ENCODE data around the gene CMIP.

The CMIP gene

DNA sequence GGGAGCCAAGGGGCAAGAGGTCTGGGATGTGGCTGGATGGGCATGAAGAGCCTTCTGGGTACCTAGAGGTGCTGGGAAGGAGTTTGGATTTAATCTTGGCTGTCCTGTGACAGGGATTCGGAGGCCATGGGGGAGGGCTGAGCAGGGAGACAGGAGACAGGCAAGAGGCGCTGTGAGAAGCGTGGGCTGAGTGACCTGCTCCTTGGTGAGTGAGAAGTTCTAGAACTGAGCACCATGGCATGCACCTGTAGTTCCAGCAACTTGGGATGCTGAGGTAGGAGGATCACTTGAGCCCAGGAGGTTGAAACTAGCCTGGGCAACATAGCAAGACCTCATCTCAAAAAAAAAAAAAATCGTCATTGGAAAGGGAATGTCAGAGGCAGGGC, 256.2 kb downstream of the CMIP start:
- no peak for DNase-seq (ENCODE audit: low read depth in 2 of 2)

DNA sequence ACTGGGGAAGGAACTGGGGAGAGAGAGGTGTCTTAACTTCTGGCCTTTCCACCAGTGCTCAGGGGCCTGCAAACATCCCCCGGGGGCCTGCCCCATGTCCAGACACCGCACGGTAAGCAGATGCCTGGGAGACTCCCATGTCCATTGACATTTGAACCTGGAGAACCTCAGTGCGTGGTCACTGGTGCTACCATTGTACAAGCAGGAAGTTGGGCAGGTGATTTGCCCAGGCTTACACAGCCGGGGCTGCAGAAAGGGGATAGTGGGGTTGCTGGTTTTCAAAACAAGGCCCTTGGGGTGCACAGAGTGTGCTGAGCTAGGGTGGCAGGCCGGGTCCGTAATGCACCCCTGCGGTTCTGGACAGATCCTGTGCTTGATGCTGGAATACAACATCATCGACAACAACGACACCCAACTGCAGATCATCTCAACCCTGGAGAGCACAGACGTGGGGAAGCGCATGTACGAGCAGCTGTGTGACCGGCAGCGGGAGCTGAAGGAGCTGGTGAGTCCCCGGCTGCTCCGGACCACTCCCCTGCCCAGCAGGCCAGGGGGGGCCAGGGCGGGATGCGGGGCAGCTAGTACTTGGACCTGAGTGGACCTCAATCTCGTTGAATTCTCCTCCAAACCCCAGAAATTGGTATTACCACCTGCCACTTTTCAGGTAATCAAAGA, 256.8 kb downstream of the CMIP start:
- no peak for DNase-seq (ENCODE audit: low read depth in 2 of 2)

DNA sequence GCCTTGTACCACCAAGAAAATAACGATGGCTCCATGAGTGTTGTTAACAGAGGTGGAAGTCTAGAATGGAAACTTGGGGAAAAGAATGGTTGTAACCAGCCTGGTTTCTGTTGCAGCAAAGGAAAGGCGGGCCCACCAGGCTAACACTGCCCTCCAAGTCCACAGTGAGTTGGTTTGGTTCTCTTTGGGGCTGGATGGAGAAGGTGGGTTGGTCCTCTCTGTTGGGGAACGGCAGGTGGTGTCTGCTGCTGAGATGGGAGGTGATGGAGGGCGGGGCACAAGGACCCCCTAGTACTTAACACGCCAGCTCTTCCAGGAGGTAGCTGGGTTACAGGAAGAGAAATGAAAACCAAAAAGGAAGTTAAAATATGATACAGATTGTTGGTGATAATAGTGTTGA, 257.9 kb downstream of the CMIP start:
- no peak for DNase-seq (ENCODE audit: low read depth in 2 of 2)

DNA sequence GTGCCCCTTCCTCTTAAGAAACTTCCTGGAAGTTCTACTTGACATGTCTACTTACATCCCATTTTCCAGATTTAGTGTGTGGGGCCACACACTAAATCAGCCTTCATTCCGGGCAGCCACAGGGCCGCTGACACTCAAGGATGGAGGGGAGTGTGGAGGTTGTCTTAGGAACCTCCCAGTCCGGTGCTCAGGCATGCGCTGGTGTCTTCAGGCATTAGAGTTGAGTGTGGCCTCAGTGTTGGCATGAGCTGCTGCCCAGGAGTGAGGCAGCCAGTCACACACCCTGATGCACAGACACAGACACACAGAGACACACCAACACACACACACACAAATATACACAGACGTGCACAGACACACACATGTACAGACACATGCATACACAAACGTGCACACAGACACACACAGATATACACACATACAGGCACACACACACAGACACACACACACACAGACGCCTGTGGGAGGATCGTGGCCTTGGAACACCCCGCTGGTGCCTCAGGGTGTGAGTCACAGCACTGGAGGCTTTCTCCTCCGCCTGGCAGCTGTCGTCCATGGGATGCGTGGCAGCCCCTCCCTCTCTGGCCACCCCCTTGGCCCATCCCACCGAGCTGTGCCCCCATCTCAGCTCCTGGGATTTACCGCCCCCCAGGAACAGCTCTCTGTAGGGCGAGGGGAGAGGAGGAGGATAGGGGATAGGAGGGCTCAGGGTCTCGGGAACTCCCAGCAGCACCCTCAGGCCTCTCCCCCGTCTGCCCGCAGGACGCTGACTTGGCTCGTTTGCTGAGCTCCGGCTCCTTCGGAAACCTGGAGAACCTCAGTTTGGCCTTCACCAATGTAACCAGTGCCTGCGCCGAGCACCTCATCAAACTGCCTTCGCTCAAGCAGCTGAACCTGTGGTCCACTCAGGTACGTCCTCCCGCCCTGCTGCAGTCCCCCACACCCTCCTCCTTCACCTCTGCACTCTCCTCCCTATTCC, 258.9 kb downstream of the CMIP start:
- no peak for DNase-seq (ENCODE audit: low read depth in 2 of 2)

DNA sequence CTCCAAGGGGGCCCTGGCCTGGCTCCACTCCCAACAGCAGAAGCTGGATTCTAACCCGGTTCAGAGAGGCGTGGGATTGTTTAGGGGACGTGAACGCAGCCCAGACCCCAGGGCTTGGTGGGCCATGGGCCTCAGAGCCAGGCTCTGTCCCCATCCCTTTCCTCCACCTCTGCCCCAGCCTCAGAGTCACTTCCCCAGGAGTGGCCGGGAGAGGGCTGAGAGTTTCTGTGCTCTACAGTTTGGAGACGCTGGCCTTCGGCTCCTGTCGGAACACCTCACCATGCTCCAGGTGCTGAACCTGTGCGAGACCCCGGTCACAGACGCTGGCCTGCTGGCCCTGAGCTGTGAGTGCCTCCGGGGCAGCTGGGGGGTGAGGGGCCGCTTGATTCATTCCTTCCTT, 260.7 kb downstream of the CMIP start:
- no peak for DNase-seq (ENCODE audit: low read depth in 2 of 2)

DNA sequence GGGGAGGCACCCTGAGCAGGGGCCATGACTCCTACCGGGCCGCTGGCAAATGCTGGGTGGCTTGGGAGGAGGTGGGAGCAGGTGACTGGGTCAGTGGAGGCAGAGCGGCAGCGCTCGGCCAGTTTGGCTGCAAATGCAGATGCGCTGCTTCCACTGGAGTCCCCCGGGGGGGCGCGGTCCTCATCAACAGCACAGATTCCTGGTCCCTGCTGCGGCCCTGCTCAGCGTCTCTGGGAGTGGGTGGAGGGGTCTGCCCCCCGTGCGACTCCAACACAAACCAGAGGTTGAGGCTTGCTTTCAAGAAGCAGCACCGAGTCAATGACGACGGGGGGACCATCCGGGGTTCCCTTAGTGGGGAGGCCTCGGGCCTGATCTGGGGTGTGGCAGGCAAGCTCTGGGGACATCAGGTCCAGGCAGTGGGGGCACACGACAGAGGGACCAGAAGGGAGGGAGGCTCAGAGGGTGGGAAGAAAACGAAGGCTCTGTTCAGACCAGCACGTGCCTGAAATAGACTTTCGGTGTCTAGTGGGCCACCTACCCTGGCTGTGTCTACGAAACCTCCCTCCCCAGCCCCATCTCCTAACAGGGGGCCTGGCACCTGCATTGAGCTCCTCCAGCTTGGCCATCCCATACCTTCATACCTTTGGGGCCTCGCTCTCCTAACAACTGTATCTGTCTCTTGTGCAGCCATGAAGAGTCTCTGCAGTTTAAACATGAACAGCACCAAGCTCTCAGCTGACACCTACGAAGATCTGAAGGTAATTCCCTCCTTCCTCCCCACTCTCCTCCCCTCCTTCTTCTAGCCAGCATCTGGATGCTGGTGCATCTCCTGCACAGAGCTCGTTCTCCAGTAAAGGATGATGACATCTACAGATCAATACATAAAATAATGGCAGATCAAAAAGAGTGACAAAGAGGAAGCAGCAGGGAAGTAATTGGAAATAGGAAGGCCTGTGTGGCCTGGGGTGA, 262.0 kb downstream of the CMIP start:
- no peak for DNase-seq (ENCODE audit: low read depth in 2 of 2)

DNA sequence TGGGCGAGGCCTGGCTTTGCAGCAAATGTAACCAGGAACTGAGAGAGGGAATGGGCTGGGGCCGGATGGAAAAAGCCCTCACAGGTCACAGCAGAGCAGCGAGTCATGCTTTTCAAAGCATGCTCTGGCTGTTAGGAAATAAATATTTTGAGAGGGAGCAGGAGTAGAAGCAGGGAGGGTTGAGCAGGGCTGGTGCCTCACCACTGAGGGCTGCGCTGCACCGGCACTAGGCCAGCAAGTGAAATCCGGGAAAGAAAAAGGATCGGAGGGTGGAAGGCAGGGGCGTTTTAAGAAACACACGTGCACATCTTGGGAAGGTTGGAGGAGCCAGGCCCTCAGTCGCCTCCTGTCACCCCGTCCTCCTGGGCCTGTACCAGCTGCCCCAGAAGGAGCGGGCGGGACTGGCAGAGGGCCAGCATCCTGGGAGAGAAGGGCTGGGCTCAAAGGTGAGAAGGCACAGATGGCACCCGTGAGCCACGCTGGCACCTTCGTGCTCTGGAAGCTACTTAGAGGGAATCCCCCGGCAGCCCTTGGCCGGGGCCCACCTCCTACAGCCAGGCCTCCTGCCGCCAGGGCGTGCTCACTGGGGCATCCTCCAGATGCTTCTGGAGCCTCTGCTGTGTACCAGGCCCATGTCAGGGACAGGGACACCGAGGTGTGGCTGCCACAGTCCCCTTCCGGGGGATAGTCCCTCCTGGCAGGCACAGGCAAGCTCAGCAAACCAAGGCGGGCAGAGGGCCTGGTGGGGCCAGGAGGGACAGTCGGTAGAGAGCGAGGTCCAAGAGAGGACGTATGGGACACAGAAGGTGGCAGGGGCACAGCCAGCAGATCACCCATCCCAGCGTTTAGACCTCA, 263.0 kb downstream of the CMIP start:
- no peak for DNase-seq (ENCODE audit: low read depth in 2 of 2)

DNA sequence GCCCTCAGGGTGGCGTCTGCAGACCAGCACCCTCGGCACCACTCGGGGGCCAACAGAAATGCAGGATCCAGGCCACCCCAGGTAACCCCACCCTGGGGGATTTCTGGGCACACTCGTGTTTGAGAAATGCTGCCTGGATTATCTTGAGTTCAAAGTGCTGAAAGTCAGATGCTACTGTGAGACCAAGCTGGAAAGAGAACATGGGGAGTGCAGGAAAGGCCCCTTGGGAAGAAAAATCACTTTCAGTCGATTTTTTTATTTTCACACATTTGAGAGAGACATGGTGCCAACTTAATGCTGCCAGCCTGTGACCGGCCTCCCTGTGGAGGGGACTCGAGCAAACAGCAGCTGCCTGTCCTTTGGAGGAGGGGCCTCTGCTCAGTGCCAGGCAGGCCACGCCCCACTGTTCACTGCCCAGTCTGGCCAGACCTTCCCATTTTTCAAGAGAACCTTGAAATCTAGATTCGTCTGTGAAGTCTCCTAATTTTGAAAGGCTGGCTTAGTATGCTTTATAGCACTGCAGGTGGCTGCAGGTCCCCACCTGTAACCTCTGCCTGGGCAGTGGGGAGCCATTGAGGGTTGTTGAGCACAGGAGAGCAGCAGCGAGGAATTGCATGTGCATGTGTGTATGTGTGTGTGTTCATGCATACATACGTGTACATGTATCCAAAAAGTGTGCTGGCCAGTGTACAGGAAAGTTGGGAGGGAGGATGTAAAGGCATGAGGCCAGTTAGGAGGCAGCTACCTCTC, 263.8 kb downstream of the CMIP start:
- DNase-seq (ENCODE audit: low read depth in 2 of 2): no peak

DNA sequence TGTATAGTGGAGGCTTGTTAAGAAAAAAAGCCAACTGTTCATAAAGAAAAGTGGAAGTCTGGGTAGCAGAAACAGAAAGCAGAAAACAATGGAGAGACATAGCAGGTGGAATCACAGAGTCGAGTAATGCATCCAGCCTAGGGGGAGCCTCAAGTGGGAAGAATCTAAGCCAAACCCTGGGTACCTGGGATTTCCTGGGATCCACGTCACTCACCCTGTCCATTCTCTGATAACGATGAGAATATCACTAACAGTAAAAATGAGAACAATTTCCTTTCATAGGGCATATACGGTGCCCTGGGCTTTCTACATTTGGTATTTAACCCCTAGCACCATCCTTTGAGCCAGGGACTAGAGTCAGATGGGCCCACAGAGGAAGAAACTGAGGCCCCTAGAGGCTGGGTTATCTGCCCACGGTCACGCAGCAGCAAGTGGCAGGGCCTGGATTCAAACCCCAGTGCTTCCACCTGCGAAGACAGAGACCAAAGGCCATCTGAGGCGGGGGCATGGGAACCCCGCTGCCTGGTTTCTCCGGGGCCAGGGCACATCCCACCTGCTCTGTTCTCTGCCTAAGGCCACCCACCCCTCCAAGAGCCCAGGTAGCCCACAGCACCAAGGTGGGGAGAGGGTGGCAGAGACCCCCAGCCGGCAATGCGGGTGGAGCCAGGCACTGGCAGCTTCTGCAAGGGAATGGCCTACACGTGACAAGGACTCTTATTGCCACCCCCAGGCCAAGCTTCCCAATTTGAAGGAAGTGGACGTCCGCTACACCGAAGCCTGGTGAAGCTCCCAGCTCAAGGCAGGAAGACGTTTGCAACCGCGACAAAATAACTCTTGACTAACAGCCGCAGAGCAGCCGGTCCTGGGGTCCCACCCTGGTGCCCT, 264.6 kb downstream of the CMIP start:
- DNase-seq (ENCODE audit: low read depth in 2 of 2): no peak

DNA sequence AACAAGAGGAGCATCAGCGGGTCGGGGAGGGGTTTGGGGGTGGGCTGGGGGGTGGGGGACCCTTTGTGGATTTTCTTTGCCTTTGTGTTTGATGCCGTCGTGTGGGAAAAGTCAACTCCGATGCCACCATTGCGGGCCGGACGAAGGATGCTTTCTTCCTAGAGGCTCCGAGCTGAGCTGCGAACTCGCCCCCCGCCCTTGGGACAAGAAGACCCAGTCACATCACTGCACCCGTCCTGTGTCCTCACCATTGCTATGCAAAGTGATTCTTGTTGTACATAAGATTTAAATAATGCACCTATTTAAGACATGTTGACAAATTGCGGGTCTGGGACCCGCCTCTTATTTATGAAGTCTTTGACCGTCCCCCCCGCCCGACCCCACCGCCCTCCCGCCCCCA, 265.4 kb downstream of the CMIP start:
- no peak for DNase-seq (ENCODE audit: low read depth in 2 of 2)

DNA sequence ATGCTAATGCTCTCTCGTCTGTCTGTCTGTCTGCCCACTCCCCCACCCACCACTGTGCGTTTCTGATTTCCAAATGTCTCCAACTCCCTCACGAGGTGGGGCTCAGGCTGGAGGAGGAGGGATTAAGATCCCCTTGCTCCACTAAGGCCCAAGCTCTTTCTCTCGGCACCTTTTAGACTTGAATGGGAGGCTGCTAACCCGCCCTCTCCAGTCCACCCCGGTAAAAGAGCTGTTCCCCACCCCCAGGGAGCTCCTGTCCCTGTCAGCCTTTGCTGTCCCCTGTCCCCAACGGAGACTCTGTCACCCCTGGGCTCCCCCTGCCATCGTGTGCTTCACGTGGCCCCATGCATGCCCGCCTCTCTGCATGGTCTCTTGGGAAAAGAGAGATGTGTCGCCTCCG, 266.0 kb downstream of the CMIP start:
- no peak for DNase-seq (ENCODE audit: low read depth in 2 of 2)

DNA sequence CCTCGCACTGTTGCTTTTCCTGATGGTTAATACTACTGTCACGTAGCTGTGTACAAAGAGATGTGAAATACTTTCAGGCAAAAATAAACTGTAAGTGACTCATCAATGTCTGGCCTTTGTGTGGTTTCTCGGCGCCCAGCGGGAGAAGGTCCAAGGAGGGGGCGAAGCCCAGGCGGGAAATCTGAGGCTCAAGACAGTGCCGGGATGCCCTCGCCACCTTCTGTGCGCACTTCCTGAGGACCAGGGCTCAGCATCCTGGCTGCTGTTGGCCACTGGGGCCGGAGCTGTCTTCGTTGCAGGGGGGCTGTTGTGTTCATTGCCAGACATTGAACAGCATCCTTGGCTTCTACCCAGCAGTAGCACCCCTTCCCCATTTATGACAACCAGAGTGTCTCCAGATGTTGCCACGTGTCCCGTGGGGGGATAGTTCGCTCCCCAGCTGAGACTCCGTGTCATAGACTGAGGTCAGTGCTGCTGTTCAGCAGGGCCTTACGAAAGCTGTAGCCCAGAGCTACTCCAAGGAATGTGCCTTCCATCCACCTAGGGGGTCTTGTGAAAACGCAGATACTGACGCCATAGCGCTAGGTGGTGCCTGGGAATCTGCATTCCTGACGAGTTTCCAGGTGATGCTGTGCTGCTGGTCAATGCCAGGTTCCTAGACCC, 267.2 kb downstream of the CMIP start:
- DNase-seq (ENCODE audit: low read depth in 2 of 2): no peak

DNA sequence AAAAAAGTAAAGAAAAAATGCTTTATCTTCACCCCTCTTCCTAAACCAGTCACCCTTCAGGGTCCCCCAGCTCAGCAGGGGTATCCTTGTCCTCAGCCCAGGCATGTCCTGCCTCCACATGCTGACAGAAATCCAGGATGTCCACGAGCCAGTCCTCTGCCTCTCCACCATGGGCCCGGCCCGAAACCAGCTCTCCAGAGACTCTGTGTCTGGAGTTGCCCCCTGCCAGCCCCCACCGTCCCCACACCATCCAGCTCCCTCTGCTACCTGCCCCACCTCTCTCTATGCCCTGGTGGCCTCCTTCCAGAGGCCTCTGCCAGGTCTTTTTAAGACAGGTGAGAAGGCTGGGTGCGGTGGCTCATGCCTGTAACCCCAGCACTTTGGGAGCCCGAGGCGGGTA, 268.1 kb downstream of the CMIP start:
- no peak for DNase-seq (ENCODE audit: low read depth in 2 of 2)

DNA sequence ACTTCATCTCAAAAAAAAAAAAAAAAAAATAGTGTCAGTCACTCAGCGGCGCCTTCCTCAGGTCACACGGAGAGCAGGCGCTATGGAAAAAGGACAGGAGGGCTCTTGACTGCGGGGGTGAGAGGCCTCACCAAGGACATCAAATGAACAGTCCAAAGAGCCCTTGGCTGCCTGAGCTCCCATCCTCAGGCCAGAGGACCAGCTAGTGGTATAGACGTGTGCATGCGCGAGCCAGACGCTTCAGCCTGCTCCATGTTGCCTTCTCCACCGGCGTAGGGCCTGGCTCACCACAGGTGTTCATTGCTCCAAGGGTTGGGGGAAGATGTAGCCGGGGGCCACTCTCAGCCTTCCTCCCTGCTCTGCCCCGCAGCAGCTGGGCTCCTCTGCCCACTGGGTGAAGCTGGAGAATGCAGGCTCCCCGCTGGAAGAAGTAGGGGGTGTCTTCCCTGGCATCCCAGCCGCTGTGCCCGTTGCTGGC, 268.7 kb downstream of the CMIP start:
- no peak for DNase-seq (ENCODE audit: low read depth in 2 of 2)

DNA sequence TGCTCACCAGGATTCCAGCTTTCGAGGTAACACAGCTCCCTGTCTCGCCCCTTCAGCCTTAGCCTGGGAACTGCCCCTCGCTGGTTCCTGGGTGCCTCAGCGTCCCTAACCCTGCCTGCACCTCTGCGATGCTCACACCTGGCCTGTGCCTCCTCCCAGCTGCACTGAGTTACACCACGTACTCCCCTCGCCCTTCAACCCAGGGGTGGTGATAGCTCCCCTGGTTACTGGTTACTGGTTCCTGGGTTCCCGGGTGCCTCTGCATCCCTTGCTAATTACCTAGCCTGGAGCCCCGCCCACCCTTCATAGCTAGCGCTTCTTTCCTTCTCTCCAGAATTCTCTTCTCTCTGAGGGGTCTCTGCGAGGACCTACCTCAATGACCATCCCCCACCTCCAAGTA, 269.2 kb downstream of the CMIP start:
- no peak for DNase-seq (ENCODE audit: low read depth in 2 of 2)

DNA sequence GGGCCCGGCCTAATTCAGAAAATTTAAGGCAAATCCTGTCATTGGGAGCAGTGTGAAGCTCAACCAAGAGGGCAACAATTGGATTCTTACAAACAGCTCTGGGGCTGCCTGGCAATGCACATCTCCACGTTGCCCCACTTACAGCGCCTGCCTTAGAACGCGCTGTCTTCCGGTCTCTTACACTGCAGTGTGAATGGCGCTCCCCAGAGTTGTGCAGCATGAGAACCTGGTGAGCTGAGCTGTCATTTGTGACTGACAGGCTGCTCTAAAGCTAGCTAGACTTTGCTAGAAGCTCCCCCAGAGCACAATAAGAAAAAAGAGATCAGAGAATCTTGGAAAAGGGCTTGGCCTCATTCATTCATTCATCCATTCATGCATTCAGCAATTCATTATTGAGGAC, 270.0 kb downstream of the CMIP start:
- DNase-seq (ENCODE audit: low read depth in 2 of 2): no peak

DNA sequence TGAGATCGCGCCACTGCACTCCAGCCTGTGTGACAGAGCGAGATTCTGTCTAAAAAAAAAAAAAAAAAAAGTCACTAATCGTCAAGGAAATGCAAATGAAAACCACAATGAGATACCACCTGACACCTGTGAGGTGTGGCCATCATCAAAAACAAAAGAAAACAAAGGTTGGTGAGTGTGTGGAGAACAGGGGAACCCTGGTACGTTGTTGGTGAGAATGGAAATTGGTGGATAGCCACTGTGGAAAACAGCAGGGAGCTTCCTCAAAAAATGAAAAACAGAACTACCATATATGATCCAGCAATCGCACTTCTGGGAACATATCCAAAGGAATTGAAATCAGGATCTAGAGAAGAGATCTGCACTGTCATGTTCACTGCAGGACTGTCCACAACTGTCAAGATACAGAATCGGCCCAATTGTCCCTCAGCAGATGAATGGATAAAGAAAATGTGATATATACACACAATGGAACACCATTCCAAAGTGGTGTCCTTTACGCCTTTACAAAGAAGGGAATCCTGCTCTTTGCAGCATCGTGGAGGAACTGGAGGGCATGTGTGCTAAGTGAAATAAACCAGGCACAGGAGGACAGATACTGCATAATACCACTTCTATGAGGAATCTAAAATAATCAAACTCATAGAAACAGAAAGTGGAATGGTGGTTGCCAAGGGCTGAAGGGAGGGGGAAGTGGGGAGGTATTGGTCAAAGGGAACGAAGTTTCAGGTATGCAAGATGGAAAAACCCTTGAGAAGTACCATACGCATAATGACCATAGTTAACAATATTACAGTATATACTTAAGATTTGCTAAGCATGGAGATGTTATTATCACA, 271.0 kb downstream of the CMIP start:
- no peak for DNase-seq (ENCODE audit: low read depth in 2 of 2)
